GM21390 (cell line): Measurements from ENCODE around the gene GPR55.
"Not testable (repeated sequence)": the region's sequence is repeated elsewhere in the genome, so short reads cannot be mapped to it uniquely, and the experiment has no call there.

Source experiments
- ATAC-seq: cut with Tn5 transposase; IDR thresholded peaks from one replicate; pipeline ENCODE4 v1.9.1; 2021; ENCODE audit not compliant: unreplicated experiment

The GPR55 gene, protein sequence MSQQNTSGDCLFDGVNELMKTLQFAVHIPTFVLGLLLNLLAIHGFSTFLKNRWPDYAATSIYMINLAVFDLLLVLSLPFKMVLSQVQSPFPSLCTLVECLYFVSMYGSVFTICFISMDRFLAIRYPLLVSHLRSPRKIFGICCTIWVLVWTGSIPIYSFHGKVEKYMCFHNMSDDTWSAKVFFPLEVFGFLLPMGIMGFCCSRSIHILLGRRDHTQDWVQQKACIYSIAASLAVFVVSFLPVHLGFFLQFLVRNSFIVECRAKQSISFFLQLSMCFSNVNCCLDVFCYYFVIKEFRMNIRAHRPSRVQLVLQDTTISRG

GRCh38 chr2:230924470-230925341 lies at the start of gene GPR55:
TSS of gene GPR55 (minus strand) at chr2:230925242. CDS start at chr2:230910962, 14,280 bp downstream.
- ATAC-seq: peak; percentile 43

DNA sequence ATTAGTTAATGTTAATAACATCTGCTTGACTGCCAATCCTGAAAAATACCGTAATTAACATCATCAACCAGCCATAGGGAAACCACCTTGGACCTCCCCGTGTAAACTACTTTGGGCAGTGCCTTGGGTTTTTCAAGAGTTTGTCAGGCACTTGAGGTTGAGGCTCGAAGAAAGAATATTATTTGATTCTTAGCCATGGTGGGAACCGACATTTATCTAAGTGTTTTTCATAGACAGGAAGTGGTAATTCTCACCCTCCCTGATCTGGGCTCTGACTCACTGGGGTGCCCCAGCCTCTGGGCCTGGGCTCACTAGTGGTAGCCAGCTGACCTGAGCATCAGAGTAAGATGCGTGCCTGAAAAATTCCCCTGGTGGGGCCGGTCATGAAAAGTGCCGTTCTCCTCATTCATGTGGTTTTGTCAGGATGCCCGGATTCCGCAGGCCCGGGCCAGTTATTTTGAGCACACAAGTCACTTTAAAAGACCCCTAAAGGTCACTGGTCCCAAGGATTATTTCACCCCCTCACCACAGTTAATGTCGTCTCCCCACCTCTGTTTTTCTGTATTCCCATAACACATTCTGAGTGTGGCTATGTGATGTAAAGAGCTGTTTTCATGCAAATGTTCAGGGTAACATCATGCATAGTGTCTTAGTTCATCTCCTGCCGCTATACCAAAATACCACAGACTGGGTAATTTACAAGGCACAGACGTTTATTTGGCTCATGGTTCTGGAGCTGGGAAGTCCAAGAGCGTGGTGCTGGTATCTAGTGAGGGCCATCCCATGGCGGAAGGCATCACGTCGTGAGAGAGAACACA lies 49.3 kb upstream of the GPR55 start:
- ATAC-seq: peak; percentile 80

GRCh38 chr2:230972046-230972445 lies 47.0 kb upstream of the GPR55 start:
- ATAC-seq: no peak

DNA sequence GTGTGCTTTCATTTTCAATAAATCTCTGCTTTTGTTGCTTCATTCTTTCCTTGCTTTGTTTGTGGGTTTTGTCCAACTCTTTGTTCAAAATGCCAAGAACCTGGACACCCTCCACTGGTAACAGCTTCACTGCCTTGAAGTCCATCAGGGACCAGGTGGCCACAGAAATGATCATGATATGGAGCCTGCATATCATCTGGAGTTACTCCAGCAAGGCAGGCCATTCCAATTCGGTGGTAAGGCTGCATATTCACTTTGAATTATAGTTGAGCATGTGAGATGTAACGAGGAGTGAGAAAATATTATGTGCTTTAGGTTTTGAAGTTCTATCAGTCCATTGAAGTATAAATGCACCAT lies 44.6 kb upstream of the GPR55 start:
- no peak for ATAC-seq

DNA sequence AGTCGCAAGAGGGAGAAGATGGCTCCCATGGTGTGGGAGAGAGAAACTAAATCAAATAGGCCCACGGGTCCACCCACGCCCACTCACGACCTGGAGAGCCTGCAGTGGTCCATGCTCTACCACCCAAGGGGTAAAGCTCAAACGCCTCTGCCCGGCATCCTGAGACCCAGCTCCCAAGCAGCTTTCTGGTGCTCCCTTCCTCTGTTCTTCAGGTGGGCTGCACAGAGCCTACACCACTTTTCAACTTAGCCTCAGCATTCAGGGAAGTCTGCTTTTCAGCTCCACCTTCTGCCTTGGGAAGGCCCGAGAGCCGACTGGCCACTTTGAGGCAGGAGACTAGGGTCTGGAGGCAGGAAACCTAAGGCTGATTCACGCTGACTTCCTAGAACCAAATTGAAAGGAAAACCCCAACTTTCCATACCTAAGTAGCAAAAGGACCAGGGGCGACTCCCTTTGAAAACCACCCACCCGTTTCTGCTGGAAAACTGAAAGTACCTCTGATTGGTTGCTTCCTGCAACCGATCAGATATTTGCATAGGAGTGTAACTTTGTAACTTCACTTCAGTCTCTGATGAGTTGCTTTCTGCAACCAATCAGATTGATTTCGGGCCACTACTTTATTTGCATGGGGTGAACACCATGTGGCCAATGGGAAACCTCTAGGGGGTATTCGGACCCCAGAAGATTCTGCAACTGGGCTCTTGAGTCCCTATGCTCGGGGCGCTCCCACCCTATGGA lies 44.0 kb upstream of the GPR55 start:
- ATAC-seq: no peak

DNA sequence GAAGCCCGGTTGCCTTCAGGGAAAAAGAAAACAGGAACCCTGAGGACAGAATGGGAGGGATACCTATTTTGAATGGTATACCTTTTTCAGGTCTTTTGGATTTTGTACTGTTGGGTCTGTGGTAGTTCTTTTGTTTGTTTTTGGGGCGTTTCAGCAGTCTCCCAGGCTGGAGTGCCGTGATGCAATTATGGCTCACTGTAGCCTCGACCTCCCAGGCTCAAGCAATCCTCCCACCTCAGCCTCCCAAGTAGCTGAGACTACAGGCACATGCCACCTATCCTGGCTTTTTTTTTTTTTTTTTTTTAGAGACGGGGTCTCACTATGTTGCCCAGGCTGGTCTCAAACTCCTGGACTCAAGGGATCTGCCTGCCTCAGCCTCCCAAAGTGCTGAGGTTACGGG lies 43.3 kb upstream of the GPR55 start:
- ATAC-seq: not testable (repeated sequence)

DNA sequence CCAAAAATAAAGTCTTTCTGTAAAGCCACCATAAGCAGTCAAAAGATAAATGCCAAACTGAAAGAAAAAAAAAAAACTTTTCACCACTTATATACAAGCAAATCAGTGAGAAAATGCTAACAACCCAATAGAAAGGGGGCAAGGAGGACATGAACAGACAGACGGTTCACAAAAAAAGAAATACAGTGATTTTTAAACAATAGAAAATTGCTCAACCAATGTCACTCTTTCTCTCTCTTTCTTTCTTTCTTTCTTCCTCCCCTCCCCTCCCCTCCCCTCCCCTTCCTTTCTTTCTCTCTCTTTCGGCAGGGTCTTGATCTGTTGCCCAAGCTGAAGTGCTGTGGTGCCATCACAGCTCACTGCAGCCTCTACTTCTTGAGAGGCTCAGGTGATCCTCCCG lies 42.1 kb upstream of the GPR55 start:
- ATAC-seq: no peak

GRCh38 chr2:230964136-230964730 lies 39.2 kb upstream of the GPR55 start:
- ATAC-seq: no peak

DNA sequence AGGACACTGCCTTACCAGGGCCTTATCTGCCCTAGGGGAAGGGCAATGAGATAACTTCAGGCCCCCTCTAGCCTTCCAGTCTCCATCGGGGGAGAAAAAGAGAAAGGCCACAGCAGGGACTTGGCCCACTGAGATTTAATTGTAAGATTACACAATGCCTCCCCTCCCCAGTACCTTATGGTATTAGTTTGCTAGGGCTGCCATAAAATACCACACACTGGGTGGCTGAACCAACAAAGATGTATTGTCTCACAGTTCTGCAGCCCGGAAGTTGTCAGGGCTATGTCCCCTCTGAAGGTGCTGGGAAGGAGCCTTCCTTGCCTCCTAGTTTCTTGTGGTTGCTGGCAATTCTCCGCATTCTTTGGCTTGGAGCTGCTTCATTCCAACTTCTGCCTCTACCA lies 36.0 kb upstream of the GPR55 start:
- no peak for ATAC-seq

- no peak for ATAC-seq
These were observed 35.0 kb upstream of the GPR55 start for GRCh38 chr2:230960026-230960425.

DNA sequence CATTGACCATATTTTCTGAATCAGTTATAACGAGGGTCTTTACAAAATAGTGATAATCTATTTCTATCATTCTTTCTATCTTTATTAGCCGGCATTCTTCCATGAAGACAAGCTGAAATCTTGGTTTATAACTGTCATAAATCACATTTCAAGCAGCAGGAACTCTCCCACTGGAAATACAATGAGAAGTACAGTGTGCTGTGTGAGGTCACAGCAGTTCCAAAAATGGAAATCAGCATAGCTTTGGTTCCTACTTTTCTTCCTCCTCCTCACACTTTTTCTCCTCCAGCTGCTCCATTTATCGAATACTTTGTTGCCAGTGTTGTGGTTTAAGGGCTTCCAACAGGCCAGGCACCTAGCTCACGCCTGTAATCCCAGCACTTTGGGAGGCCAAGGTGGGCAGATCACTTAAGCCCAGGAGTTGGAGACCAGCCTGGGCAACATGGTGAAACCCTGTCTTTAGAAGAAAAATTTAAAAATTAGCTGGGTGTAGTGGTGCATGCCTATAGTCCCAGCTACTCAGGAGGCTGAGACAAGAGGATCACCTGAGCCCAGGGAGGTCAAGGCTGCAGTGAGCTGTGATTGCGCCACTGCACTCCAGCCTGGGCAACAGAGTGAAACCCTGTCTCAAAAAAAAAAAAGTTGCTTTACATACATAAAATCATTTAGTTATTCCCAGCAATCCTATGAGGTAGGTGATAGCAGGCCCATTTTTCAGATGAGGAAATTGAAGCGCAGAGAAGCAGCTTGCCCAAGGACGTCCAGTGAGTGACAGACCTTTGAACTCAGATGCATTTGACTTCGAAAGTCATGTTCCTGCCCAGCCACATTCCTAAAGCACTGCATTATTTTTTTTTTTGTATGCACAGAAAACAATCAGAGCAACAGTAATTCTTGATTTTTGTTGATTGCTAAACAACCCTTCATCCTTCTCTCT lies 34.0 kb upstream of the GPR55 start:
- no peak for ATAC-seq

GRCh38 chr2:230957756-230958391 lies 32.8 kb upstream of the GPR55 start:
- no peak for ATAC-seq

DNA sequence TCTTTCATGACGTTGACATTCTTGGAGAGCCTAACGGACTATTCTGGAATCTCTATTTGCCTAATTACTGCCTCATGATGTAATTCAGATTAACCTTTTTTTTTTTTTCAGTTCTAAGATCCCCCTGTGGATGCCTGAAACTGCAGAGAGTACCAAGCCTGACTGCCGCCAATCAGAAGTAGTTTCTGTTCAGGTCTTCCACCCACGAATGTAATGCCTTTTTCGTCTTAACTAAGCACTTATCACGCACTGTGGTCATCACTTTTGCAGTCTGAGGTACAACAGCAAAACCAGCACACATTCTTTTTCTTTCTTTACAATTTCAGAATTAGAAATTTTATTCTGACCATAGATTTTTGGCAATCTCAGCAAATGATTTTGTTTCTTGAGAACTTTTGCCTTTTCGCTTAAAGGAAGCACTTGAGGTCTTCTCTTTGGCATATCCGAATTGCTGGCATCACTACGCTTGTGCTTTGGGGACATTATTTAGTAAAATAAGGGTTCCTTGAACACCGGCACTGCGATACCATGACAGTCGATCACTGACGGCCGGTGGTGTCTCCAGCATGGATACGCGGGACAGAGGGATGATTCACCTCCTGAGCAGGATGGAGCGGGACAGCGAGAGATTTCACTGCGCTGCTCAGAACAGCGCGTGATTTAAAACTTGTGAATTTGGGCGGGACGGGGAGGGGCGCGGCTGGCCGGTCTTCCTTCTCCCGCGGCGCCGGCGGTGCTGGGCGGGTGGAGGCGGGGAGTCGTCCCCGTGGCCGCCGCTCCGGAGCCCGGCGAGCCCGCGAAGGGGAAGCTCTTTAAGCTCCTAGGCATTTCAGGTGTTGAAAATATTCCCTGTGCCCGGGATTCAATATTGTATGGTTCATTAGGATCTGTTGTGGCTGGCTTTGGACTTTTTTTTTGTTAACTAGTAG lies 32.0 kb upstream of the GPR55 start:
- ATAC-seq: peak; percentile 74

DNA sequence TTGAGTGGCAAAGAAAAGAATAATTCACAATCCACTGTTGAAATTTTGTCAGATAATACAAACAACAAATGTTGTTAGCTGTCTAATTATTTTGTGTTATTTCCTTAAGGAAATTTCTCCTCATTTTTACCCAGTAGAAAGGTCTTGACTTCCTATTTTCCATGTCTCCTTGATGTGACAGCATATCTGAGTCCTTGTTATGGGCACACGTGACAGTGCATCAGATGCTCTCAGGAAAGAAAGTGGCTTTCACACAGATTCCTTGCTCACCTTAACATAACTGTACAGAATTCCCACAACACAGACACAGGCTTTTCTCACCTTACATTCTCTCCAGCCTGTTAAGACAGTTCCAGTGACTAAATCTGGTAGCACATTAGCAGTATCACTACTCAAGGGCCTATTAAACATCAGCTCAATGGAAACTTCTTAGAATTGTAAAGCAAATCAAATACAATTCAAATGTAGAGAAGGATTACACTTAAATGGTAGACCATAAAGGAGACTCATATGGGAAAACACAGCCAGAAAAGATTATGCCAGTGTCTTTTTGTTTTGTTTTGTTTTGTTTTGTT lies 30.2 kb upstream of the GPR55 start:
- ATAC-seq: no peak

- no peak for ATAC-seq
These were observed 29.7 kb upstream of the GPR55 start for GRCh38 chr2:230954746-230955145.

GRCh38 chr2:230953845-230954244 lies 28.8 kb upstream of the GPR55 start:
- ATAC-seq: no peak

DNA sequence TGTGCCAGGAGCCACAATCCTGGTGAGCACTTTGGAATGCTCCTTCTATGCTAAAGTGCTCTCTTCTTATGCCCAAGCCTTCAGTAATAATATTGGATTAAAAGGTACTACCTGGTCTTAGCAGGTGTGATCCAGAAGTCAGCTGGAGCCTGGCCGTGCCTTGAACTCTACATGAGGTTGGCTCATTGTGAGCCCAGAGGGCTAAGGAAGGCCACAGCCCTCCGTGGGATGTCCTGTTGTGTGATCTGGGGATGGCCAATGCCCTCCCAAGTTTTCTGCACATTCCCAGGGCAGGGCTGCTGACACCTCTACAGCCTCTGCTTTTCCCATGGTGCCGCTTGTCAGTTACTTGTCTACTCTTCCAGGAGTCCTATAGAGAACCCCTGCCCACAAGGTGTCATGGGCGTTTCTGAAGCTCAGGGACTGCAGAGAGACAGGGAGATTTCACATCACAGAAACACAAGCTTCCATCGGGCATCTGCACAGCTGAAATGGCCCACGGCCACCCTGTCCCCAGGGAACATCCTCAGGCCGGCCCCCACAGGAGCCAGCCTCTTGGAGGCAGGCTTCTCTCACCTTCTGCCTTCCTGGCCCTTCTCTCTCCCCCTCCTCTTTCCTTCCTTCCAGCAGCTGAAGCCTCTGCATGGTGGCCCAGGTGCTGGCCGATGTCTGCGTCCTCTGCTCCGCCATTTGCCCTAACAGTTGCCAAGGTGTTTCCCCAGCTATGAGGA lies 27.3 kb upstream of the GPR55 start:
- no peak for ATAC-seq
